ENCODE data around the gene MOCS1. TPM values are rescaled to one million over a fixed set of nuclear protein-coding genes. Genes with fewer than 3 reads are reported as not detected.

The MOCS1 gene
- total and polyA plus RNA-seq, 3 donors from 2014 or later, result 11.8 to 17.9 (median 16.8) TPM

DNA sequence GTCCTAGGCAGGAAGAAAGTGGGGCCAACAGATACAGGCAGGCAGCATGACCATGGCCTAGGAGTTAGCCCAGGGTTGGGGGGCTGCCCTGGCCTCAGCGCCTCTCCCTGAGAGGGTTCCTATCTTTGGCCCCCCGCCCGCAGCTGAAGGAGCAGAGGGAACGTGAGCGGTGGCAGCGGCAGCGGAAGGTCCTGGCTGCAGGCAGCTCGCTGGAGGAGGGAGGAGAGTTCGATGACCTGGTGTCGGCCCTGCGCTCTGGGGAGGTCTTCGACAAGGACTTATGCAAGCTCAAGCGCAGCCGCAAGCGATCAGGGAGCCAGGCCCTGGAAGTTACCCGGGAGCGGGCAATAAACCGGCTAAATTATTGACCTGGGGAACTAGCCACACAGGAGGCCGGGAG is 32.6 kb downstream of the MOCS1 start:
- no peak overlapping the region for H3K27ac ChIP-seq

DNA sequence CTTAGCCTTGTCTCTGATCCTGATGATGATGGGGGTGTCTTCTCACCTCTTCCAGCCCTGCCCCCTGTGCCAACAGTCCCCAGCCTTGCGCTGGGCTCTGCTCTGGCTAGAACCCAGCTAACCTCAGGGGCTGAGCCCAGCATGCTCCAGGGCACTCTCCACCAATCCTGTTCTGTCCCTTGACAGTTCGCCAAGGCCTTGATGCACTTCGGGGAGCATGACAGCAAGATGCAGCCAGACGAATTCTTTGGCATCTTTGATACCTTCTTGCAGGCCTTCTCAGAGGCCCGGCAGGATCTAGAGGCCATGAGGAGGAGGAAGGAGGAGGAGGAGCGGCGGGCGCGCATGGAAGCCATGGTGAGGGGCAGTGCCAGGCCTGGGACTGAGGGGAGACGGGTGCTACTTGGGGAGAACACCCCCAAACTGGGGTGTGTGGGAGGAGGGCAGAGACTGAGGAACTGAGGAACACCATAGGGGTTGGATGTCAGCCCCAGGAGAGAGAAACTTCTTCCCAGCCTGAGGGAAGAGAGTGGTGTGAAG is 33.1 kb downstream of the MOCS1 start:
- 88 to 94% methylated on average over 3 to 10 of the region's 10 CpGs for WGBS, 2 donors
- Histone ChIP-seq H3K27ac (no peak overlapping the region), H3K4me3 (no peak overlapping the region), H3K36me3 (ENCODE audit: low read depth, missing control alignments) (no peaks in the 10 kb centered on the region), H3K4me1 (no peaks in the 10 kb centered on the region), H3K9me3 (no peaks in the 10 kb centered on the region), H3K27me3 (no peaks in the 10 kb centered on the region)
- intact Hi-C loops (cut with DNase I; ENCODE audit: low total_unique reads), result no loop called here
- TF ChIP-seq, protein P1, sequence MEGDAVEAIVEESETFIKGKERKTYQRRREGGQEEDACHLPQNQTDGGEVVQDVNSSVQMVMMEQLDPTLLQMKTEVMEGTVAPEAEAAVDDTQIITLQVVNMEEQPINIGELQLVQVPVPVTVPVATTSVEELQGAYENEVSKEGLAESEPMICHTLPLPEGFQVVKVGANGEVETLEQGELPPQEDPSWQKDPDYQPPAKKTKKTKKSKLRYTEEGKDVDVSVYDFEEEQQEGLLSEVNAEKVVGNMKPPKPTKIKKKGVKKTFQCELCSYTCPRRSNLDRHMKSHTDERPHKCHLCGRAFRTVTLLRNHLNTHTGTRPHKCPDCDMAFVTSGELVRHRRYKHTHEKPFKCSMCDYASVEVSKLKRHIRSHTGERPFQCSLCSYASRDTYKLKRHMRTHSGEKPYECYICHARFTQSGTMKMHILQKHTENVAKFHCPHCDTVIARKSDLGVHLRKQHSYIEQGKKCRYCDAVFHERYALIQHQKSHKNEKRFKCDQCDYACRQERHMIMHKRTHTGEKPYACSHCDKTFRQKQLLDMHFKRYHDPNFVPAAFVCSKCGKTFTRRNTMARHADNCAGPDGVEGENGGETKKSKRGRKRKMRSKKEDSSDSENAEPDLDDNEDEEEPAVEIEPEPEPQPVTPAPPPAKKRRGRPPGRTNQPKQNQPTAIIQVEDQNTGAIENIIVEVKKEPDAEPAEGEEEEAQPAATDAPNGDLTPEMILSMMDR (IDR thresholded peaks at IDR 0.05), result no peak
- TF ChIP-seq POLR2A (IDR thresholded peaks at IDR 0.05), result no peak
- no peak for DNase-seq

More for the DNA sequence above, 32.6 kb downstream of the MOCS1 start:
- intact Hi-C loops (cut with DNase I; ENCODE audit: low total_unique reads), result no loop called here
- no peaks in the 10 kb centered on the region for H3K4me1 ChIP-seq
- no peak for TF ChIP-seq POLR2A (IDR thresholded peaks at IDR 0.05)
- TF ChIP-seq, protein P1 (IDR thresholded peaks at IDR 0.05), result no peak
- WGBS, 2 donors, result 80 to 86% methylated on average over 5 to 19 of the region's 19 CpGs
- no peaks in the 10 kb centered on the region for H3K27me3 ChIP-seq
- DNase-seq, result no peak
- no peaks in the 10 kb centered on the region for H3K36me3 ChIP-seq (ENCODE audit: low read depth, missing control alignments)
- H3K9me3 ChIP-seq, result no peaks in the 10 kb centered on the region
- H3K4me3 ChIP-seq, result no peak overlapping the region

DNA sequence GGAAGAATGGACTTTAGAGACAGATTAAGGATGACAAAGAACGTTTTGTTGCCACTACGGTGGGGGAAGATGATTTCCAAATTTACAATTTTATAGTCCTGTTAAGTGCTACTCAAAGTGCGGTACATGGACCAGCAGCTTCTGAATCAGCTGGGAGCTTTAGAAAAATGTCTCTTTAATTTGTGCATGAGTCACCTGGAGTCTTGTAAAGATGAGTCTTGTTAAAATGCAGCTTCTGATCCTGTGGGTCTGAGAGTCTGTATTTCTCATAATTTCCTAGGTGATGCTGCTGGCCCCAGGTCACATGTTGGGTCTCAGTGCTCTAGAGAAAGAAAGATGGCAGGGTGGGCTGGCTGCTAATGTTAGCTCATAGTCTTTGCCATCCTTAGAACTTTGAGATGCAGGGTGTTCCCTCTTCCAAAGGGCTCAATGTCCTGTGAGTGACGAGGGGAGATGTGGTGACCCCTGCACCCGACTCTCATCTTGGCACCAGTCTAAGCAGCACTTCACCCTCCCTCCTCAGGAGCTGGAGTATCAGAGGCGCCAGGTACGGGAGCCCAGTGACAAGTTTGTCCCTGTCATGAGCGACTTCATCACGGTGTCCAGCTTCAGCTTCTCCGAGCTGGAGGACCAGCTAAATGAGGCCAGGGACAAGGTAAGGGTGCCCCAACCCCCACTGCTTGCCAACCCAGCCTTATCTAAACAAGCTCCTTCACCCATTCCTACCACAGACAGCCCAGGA is 34.5 kb downstream of the MOCS1 start:
- TF ChIP-seq, protein P1 (IDR thresholded peaks at IDR 0.05), result no peak
- TF ChIP-seq POLR2A (IDR thresholded peaks at IDR 0.05), result no peak
- no peak overlapping the region for H3K27ac ChIP-seq
- intact Hi-C loops (cut with DNase I; ENCODE audit: low total_unique reads), result no loop called here

DNA sequence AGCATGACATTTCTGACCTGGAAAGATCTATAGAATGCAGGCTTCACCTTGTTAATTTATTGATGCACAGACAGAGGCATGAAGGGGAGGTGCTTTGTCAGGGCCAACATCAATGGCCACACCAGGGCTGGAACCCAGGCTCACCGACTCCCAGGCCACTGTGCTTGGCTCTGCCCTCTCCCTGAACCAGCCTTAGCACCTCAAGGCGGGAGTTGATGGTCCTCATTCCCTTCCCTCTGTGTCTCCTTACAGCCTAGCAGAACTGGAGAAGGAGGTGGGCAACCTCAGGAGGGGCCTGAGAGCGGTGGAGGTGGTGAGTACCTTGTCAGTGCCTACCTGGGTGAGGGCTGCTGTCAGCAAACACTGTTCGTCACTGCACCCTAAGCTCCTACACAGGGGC is 35.6 kb downstream of the MOCS1 start:
- TF ChIP-seq POLR2A (IDR thresholded peaks at IDR 0.05), result no peak
- TF ChIP-seq, protein P1 (IDR thresholded peaks at IDR 0.05), result no peak
- no peak overlapping the region for H3K4me3 ChIP-seq
- no peaks in the 10 kb centered on the region for H3K4me1 ChIP-seq
- no peak overlapping the region for H3K27ac ChIP-seq
- 88 to 96% methylated on average over 2 to 4 of the region's 4 CpGs for WGBS, 2 donors
- no peaks in the 10 kb centered on the region for H3K9me3 ChIP-seq
- DNase-seq, result no peak
- H3K36me3 ChIP-seq (ENCODE audit: low read depth, missing control alignments), result no peaks in the 10 kb centered on the region
- intact Hi-C loops (cut with DNase I; ENCODE audit: low total_unique reads), result no loop called here
- no peaks in the 10 kb centered on the region for H3K27me3 ChIP-seq

More for the DNA sequence above, 34.5 kb downstream of the MOCS1 start:
- DNase-seq, result no peak
- Histone ChIP-seq H3K27me3 (no peaks in the 10 kb centered on the region), H3K4me1 (no peaks in the 10 kb centered on the region), H3K9me3 (no peaks in the 10 kb centered on the region), H3K36me3 (ENCODE audit: low read depth, missing control alignments) (no peaks in the 10 kb centered on the region), H3K4me3 (no peak overlapping the region)
- 90 to 92% methylated on average over 9 to 10 of the region's 10 CpGs for WGBS, 2 donors
